Karpas-422 (cell line): ENCODE data around the gene IKZF1. TPM values are rescaled to one million over a fixed set of nuclear protein-coding genes. Genes with fewer than 3 reads are reported as not detected.
A peak's percentile ranks its signal among the peaks of the same experiment; 100 is the strongest.

Experiments used
- DNase-seq: peaks from one replicate; pipeline ENCODE4 v3.0.0-alpha.2; 2015
- H2AFZ ChIP-seq: fragments of 200-600 bp; sonication (generic); 2 replicates; pipeline ENCODE4 v1.6.1; 2014; ENCODE audit warnings: antibody characterized with exemption, low read length, mixed read lengths
- H3K27ac ChIP-seq: fragments of 200-600 bp; sonication (generic); 2 replicates; pipeline ENCODE4 v1.5.1; 2014; ENCODE audit warnings: mild to moderate bottlenecking, low read length, moderate library complexity
- H3K27me3 ChIP-seq: fragments of 200-600 bp; sonication (generic); 2 replicates; pipeline ENCODE4 v1.6.1; 2014; ENCODE audit warnings: low read length, mixed read lengths
- H3K36me3 ChIP-seq: fragments of 200-600 bp; sonication (generic); 2 replicates; pipeline ENCODE4 v1.6.1; 2014; ENCODE audit warnings: low read length, mixed read lengths; ENCODE audit not compliant: insufficient read depth
- H3K4me1 ChIP-seq: fragments of 200-600 bp; sonication (generic); 2 replicates; pipeline ENCODE4 v1.6.1; 2014; ENCODE audit warnings: mild to moderate bottlenecking, low read length, mixed read lengths
- H3K4me2 ChIP-seq: fragments of 200-600 bp; sonication (generic); 2 replicates; pipeline ENCODE4 v1.6.1; 2014; ENCODE audit warnings: low read length, low read depth, mild to moderate bottlenecking; ENCODE audit not compliant: poor library complexity, severe bottlenecking
- H3K4me3 ChIP-seq: fragments of 200-600 bp; sonication (generic); 2 replicates; pipeline ENCODE4 v1.5.1; 2014; ENCODE audit warnings: mild to moderate bottlenecking, antibody characterized with exemption, low read length, mixed read lengths
- H3K79me2 ChIP-seq: fragments of 200-600 bp; sonication (generic); 2 replicates; pipeline ENCODE4 v1.6.1; 2014; ENCODE audit warnings: mild to moderate bottlenecking, low read length, mixed read lengths
- H3K9ac ChIP-seq: fragments of 200-600 bp; sonication (generic); 2 replicates; pipeline ENCODE4 v1.6.0; 2014; ENCODE audit warnings: low read length
- H3K9me2 ChIP-seq: fragments of 200-600 bp; sonication (generic), shearing (Covaris generic); replicated peaks from 2 replicates; pipeline ENCODE4 v1.6.0; 2014; ENCODE audit warnings: mild to moderate bottlenecking, low read length, moderate library complexity; ENCODE audit not compliant: insufficient read depth
- H3K9me3 ChIP-seq: fragments of 300-700, 200-600 bp; sonication (generic); 2 replicates; pipeline ENCODE4 v1.6.1; 2014; ENCODE audit warnings: low read length, mixed read lengths
- H4K20me1 ChIP-seq: fragments of 200-600 bp; sonication (generic); 2 replicates; pipeline ENCODE4 v1.6.1; 2014; ENCODE audit warnings: mild to moderate bottlenecking, antibody characterized with exemption, low read length, low read depth; ENCODE audit not compliant: insufficient read depth
- total RNA-seq: library from RNA; depleted of rRNA; stranded (reverse); fragments of >200 nt; shearing (Covaris generic); gene quantifications from 2 replicates; pipeline ENCODE4 v1.2.3, GENCODE V29; 2014; ENCODE audit warnings: low replicate concordance

The IKZF1 gene
- total RNA-seq, 1 experiment from 2014 or later: 117 TPM

DNA sequence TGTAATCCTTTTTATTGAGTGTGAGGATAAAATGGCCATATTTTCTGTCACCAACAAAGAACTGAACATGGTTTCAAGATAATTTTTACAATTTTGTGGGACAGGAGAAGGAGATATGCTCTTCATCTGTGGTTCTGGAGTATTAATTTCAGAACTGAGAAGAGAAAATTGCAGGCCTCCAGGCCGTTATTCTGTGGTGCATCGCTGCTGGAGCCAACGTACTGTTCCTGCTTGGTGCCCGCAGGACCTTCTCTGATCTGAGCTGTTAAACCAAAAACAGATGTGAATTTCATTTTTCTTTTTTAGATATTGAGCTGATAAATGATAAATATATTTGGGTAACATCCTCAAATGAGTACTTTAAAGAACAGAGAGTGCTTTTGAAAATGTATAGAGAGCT is 63.9 kb downstream of the IKZF1 start:
- no peak overlapping the region for H3K9ac ChIP-seq
- H3K27me3 ChIP-seq: no peaks in the 10 kb centered on the region
- no peak for DNase-seq
- no peak overlapping the region for H3K4me2 ChIP-seq
- H2AFZ ChIP-seq: no peak overlapping the region
- no peaks in the 10 kb centered on the region for H3K9me2 ChIP-seq
- H3K9me3 ChIP-seq: no peaks in the 10 kb centered on the region
- H4K20me1 ChIP-seq: no peaks in the 10 kb centered on the region
- peaks cover 76% of the 10 kb centered on the region for H3K79me2 ChIP-seq
- H3K4me1 ChIP-seq: no peaks in the 10 kb centered on the region; the same call in 1 of the 2 replicates
- peaks cover 82% of the 10 kb centered on the region for H3K36me3 ChIP-seq
- H3K4me3 ChIP-seq: no peak overlapping the region
- no peak overlapping the region for H3K27ac ChIP-seq

GRCh38 chr7:50369143-50370026 is 64.9 kb downstream of the IKZF1 start:
- Histone ChIP-seq H3K27me3 (no peaks in the 10 kb centered on the region), H3K4me3 (no peak overlapping the region), H3K4me1 (no peaks in the 10 kb centered on the region), H3K36me3 (peaks cover 83% of the 10 kb centered on the region), H3K9me3 (no peaks in the 10 kb centered on the region), H3K79me2 (peaks cover 82% of the 10 kb centered on the region), H3K9me2 (no peaks in the 10 kb centered on the region), H2AFZ (no peak overlapping the region), H4K20me1 (no peaks in the 10 kb centered on the region), H3K4me2 (no peak overlapping the region), H3K9ac (no peak overlapping the region), H3K27ac (peak overlapping the region; percentile 22; the same call in 1 of the 2 replicates)
- DNase-seq: peak; percentile 91

DNA sequence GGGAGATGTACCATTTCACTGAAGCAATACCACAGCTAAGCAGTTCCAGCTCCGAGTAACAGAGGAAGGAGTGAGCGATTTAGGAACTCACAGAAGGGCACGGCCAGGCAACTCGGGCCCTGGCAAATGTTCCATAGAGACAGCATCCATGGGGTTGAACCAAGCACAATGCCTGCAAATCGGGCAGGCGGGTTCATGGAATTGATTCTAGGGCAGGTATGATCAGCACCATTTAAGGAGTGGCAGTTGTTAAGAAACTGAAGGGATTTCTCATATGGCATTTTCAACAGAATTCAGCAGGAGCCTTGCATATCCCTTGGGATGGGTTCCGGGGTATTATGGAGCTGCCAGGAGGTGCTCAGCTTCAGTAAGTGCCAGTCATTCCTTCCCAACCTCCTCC is 66.4 kb downstream of the IKZF1 start:
- Histone ChIP-seq H3K27ac (no peak overlapping the region), H3K4me1 (no peaks in the 10 kb centered on the region), H3K9ac (no peak overlapping the region), H3K9me2 (no peaks in the 10 kb centered on the region), H2AFZ (no peak overlapping the region), H3K36me3 (peaks cover 79% of the 10 kb centered on the region), H4K20me1 (no peaks in the 10 kb centered on the region), H3K4me3 (no peak overlapping the region), H3K79me2 (peaks cover 80% of the 10 kb centered on the region), H3K4me2 (no peak overlapping the region), H3K27me3 (no peaks in the 10 kb centered on the region), H3K9me3 (no peaks in the 10 kb centered on the region)
- no peak for DNase-seq

GRCh38 chr7:50371551-50372021 is 67.1 kb downstream of the IKZF1 start:
- no peaks in the 10 kb centered on the region for H3K9me2 ChIP-seq
- H3K4me1 ChIP-seq: no peaks in the 10 kb centered on the region
- no peak overlapping the region for H3K27ac ChIP-seq
- no peaks in the 10 kb centered on the region for H4K20me1 ChIP-seq
- H3K36me3 ChIP-seq: peaks cover 86% of the 10 kb centered on the region
- H3K27me3 ChIP-seq: no peaks in the 10 kb centered on the region
- H3K4me2 ChIP-seq: no peak overlapping the region
- no peak overlapping the region for H3K9ac ChIP-seq
- H3K4me3 ChIP-seq: no peak overlapping the region
- no peaks in the 10 kb centered on the region for H3K9me3 ChIP-seq
- no peak overlapping the region for H2AFZ ChIP-seq
- peaks cover 79% of the 10 kb centered on the region for H3K79me2 ChIP-seq
- DNase-seq: no peak

DNA sequence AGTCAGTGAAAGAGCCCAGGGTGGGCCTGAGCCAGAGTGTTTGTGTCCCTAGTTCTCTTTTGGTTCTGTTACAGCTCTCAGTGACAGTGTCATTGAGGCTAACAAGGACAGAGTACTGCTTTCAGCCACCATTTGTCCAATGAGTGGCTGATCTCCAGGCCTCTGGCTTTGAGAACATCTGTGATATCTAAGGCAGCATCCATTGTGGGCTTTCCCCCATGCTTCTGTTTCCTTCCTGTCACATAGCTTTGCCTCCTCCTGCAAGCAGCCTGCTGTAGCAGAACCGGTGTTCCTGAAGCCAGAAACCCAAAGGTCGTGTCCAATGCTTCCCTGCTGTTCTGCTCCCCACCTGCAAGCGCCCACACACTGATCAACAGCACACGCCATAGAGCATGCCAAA is 68.4 kb downstream of the IKZF1 start:
- no peaks in the 10 kb centered on the region; the same call in 1 of the 2 replicates for H4K20me1 ChIP-seq

GRCh38 chr7:50376056-50376820 is 71.7 kb downstream of the IKZF1 start:
- H3K4me3 ChIP-seq: no peak overlapping the region
- DNase-seq: no peak
- H3K4me2 ChIP-seq: no peak overlapping the region
- H3K9me3 ChIP-seq: no peaks in the 10 kb centered on the region
- peaks cover 75% of the 10 kb centered on the region for H3K79me2 ChIP-seq
- H3K27ac ChIP-seq: no peak overlapping the region
- H3K36me3 ChIP-seq: peaks cover 72% of the 10 kb centered on the region; the same call in 1 of the 2 replicates
- no peaks in the 10 kb centered on the region for H3K4me1 ChIP-seq
- H2AFZ ChIP-seq: no peak overlapping the region
- H3K9ac ChIP-seq: no peak overlapping the region
- H3K9me2 ChIP-seq: no peaks in the 10 kb centered on the region
- peaks cover 4% of the 10 kb centered on the region; the same call in 1 of the 2 replicates for H4K20me1 ChIP-seq
- H3K27me3 ChIP-seq: no peaks in the 10 kb centered on the region

More for the DNA sequence above, 68.4 kb downstream of the IKZF1 start:
- H3K36me3 ChIP-seq: peaks cover 85% of the 10 kb centered on the region
- H3K27ac ChIP-seq: no peak overlapping the region
- peaks cover 76% of the 10 kb centered on the region for H3K79me2 ChIP-seq
- H3K4me1 ChIP-seq: no peaks in the 10 kb centered on the region
- H3K4me2 ChIP-seq: no peak overlapping the region
- no peak overlapping the region for H2AFZ ChIP-seq
- H3K9me3 ChIP-seq: no peaks in the 10 kb centered on the region
- H3K9ac ChIP-seq: no peak overlapping the region
- H3K4me3 ChIP-seq: no peak overlapping the region
- no peaks in the 10 kb centered on the region for H3K27me3 ChIP-seq
- no peak for DNase-seq
- H3K9me2 ChIP-seq: no peaks in the 10 kb centered on the region

- Histone ChIP-seq H3K36me3 (peaks cover 69% of the 10 kb centered on the region; the same call in 1 of the 2 replicates), H3K9me2 (no peaks in the 10 kb centered on the region), H3K27me3 (no peaks in the 10 kb centered on the region), H3K4me3 (no peak overlapping the region), H3K9ac (no peak overlapping the region), H4K20me1 (peaks cover 4% of the 10 kb centered on the region; the same call in 1 of the 2 replicates), H3K27ac (no peak overlapping the region), H3K4me2 (no peak overlapping the region), H3K79me2 (peaks cover 75% of the 10 kb centered on the region), H2AFZ (no peak overlapping the region), H3K9me3 (no peaks in the 10 kb centered on the region), H3K4me1 (no peaks in the 10 kb centered on the region)
- DNase-seq: no peak
These were observed 72.8 kb downstream of the IKZF1 start for GRCh38 chr7:50377356-50377755.

- peaks cover 66% of the 10 kb centered on the region for H3K79me2 ChIP-seq
These were observed 74.6 kb downstream of the IKZF1 start for GRCh38 chr7:50379082-50379481.

More at GRCh38 chr7:50379082-50379481, 74.6 kb downstream of the IKZF1 start:
- H3K27me3 ChIP-seq: no peaks in the 10 kb centered on the region
- DNase-seq: no peak
- H3K4me1 ChIP-seq: no peaks in the 10 kb centered on the region
- peaks cover 4% of the 10 kb centered on the region; the same call in 1 of the 2 replicates for H4K20me1 ChIP-seq
- no peak overlapping the region for H2AFZ ChIP-seq
- H3K4me3 ChIP-seq: no peak overlapping the region
- H3K9me3 ChIP-seq: no peaks in the 10 kb centered on the region
- no peaks in the 10 kb centered on the region for H3K9me2 ChIP-seq
- H3K9ac ChIP-seq: no peak overlapping the region
- peaks cover 68% of the 10 kb centered on the region; the same call in 1 of the 2 replicates for H3K36me3 ChIP-seq
- no peak overlapping the region for H3K4me2 ChIP-seq
- no peak overlapping the region for H3K27ac ChIP-seq
